GM23248 (cell line): Measurements from ENCODE around the gene CLCA1.

Experiments used
- EZH2 ChIP-seq: fragments of 200-600 bp; sonication (generic); IDR thresholded peaks from 2 replicates; pipeline ENCODE4 v1.6.1; 2018; ENCODE audit warnings: antibody characterized with exemption, mild to moderate bottlenecking; ENCODE audit not compliant: insufficient read depth, poor library complexity, severe bottlenecking
- EZH2phosphoT487 ChIP-seq: fragments of 200-600 bp; sonication (generic); IDR thresholded peaks from 2 replicates; pipeline ENCODE4 v1.6.1; 2018; ENCODE audit warnings: antibody characterized with exemption, moderate library complexity, mild to moderate bottlenecking, low read depth; ENCODE audit not compliant: insufficient read depth

- no peak for TF ChIP-seq EZH2phosphoT487
- no peak for TF ChIP-seq EZH2
These were observed 39.3 kb downstream of the CLCA1 start for GRCh38 chr1:86507935-86508582.
